ENCODE results near the gene CDC5L.
"Not testable (repeated sequence)": the region's sequence is repeated elsewhere in the genome, so short reads cannot be mapped to it uniquely, and the experiment has no call there.

The CDC5L gene
- total RNA-seq: 90.9 to 110 (median 94.3) reads per million in 4 donors

GRCh38 chr6:44387346-44388134 lies at the start of gene CDC5L:
CDC5L (plus strand) TSS chr6:44387706; CDS start chr6:44387824, 118 bp downstream.
- DNase-seq: peak; percentile 74 to 97 (median 85)

DNA sequence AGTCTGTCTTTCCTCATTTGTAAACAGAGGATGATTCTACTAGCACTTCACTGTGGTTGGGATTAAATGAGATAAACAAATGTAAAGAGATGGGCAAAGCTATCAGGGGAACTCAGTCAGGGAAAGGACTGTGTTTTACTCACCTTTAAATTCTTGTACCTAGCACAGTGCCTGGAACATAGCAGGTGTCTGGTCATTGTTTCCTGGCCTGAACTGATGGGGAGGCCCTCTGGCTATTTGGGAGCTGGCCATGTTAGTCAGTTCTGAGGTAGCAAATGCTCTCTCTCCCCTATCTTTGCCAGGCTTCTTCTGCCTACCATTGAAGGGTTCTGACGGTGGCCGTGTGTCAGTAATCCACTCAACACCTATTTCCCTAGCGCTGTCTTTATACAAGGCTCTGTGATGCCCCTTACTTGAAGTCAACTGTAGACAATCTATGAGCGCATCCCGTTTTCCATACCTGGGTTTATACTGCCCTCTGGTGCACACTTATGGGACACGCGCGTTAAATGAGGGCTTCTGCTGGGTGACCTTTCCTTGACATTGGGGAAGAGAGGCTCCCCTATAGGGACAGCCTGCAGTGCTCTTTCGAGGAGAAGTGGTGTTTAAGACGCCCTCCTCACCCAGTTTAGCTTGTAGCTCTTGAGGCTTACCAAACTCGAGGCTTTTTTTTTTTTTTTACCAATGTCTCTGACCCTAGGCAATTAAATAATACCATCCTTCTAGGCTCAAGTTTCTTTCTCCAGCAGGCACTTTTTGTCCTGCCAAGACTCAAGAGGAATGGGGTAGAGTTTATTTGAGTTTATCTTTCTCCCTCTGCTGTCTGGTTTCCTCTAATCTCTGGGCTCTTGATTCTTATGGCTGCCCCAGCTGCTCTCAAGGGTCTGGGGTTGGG lies 49.0 kb upstream of the CDC5L start:
- DNase-seq: peak; percentile 17 to 61 (median 42)

- no peak for DNase-seq
Observed at GRCh38 chr6:44339301-44339700, 48.2 kb upstream of the CDC5L start.

DNA sequence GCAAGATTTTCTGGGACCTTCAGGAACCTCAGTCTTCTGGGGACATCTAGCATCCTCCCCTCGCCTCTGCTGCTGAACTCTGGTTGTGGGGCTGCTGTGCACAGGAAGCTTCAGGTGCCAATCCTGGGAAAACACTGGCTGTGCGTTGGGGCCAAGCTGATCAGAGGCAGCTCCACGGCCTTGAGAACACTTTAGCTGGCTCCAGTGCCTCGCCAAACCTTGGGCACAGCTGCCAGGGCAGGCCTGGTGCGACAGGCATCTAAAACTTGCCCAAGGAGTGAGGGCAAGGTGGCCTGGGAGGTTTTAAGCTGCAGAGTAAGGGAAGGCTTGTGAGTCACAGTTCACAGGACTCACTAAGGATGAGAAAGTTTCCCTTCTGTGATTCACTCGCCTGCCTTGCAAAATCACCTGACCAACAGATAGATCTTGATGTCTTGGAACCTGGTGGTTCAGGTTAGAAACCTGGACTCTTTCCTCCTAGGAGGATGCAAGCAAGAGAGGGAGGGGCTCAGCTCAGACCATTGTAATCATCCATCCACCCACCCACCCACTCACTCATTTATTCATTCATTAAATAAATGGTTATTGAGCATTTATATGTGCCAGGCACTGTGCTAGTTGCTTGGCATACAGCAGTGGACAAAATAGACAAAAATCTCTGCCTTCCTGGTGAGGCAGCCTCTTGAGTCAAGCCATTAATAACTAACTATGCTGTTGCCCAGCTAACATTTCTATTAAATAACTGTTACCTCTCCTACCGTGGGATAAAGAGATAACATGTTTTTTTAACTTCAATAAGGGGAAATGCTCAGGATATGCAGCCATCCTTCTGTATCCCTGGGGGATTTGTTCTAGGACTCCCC lies 47.5 kb upstream of the CDC5L start:
- DNase-seq: no peak

DNA sequence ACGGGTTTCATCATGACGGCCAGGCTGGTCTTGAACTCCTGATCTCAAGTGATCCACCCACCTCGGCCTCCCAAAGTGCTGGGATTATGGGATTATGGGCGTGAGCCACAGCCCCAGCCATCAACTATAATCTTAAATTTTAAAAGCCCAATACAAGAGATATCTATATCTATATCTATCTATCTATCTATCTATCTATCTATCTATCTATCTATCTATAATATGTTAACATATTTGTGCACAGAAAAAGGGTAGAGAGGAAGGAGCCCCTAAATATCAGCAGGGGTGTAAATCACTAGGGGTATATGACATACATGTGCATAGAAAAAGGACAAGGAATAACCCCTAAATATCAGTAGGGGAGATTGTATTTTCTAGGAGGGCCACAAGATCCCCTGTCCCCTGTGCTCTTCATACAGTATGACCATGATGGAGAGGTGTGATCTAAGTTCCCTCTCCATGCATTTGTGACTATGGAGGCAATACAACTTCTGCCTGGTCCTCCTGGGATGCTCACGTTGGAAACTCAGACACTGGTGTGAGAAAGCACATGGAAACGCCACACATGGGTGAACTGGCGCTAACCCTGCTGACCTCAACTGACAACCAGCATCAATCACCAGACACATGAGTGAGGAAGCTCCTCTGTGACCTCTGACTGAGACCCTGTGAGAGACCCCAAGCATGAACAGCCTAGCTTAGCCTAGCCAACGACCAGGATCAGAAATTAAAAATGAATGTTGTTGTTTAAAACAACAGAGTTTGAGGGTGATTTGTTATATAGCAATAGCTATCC lies 46.2 kb upstream of the CDC5L start:
- DNase-seq: no peak

DNA sequence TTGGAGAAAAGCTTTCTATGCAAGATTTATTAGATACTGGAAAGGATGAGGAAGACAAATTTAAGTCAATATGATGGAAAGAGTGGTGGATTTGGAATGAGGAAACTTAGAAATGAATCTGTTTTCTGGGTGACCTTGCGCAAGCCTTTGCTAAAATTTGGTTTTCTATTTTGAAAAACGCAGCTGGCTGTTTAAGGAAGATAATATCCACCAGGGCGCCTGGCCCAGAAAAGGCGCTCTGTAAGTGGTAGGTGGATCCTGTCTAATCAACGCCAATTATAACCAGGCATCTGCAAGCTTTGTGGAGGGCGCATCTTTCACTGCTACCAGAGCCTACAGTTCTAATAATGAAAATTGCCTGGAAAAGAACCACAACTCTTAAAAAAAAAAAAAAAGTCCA lies 45.5 kb upstream of the CDC5L start:
- no peak for DNase-seq

GRCh38 chr6:44342489-44342888 lies 45.0 kb upstream of the CDC5L start, which contains the start of gene SPATS1:
SPATS1 (plus strand) TSS chr6:44342650; CDS start chr6:44343096, 446 bp downstream.
- DNase-seq: peak in 1 of 5 donors; percentile 2

GRCh38 chr6:44346818-44347217 lies 40.7 kb upstream of the CDC5L start:
- not testable (repeated sequence) for DNase-seq

GRCh38 chr6:44349904-44350649 lies 37.4 kb upstream of the CDC5L start:
- DNase-seq: no peak

DNA sequence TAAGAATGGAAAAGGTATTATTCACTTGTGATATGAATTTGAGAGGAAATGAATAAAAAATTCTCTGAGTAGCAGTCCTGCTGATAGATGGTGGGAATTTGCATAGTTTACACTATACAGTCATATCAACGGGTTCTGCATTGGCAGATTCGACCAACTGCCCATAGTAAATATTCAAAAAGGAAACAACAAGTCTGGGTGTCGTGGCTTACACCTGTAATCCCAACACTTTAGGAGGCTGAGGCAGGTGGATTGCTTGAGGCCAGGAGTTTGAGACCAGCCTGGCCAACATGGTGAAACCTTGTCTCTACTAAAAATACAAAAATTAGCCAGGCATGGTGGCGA lies 36.9 kb upstream of the CDC5L start:
- not testable (repeated sequence) for DNase-seq

GRCh38 chr6:44352259-44352658 lies 35.2 kb upstream of the CDC5L start:
- no peak for DNase-seq

GRCh38 chr6:44353336-44353735 lies 34.2 kb upstream of the CDC5L start:
- no peak for DNase-seq

GRCh38 chr6:44355640-44356039 lies 31.9 kb upstream of the CDC5L start:
- DNase-seq: no peak

DNA sequence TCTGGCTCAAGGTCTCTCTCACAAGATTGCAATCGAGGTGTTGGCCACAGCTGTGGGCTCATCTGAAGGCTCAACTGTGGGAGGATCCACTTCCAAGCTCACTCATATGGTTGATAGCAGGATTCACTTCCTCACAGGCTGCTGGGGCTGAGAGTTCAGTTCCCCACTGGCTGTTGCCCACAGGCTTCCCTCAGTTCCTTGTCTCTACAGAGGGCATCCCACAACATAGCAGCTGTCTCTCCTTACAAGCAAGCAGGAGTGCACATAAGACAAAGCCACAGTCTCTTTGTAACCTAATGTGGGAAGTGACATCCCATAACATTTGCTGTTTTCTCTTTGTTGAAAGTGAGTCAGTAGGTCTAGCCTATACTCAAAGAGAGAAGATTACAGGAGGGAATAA lies 31.0 kb upstream of the CDC5L start:
- DNase-seq: no peak

DNA sequence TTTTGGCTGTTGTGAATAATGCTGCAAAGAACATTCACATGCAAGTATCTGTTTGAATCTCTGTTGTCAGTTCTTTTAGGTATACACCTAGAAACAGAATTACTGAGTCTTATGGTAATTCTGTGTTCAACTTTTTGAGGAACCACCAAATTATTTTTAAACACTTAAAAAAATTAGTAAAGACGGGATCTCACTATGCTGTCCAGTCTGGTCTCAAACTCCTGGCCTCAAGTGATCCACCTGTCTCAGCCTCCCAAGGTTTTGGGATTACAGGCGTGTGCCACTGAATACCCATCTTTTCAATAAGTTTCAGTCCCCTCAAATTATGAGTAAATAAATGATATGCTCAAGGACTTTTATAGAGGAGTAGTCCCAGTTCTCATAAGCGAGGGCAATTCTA lies 27.5 kb upstream of the CDC5L start:
- no peak for DNase-seq

GRCh38 chr6:44361947-44362346 lies 25.6 kb upstream of the CDC5L start:
- DNase-seq: no peak

- DNase-seq: no peak
Observed at GRCh38 chr6:44363377-44363926, 24.1 kb upstream of the CDC5L start.

GRCh38 chr6:44366781-44367180 lies 20.7 kb upstream of the CDC5L start:
- DNase-seq: no peak

- DNase-seq: no peak
Observed at GRCh38 chr6:44367681-44368080, 19.8 kb upstream of the CDC5L start.

GRCh38 chr6:44373051-44373450 lies 14.5 kb upstream of the CDC5L start:
- no peak for DNase-seq

- DNase-seq: no peak
Observed at GRCh38 chr6:44373787-44374186, 13.7 kb upstream of the CDC5L start.
